K562 (cell line): ENCODE results near the gene MAP3K2. TPM values are rescaled to one million over a fixed set of nuclear protein-coding genes. Genes with fewer than 3 reads are reported as not detected.

ENCODE experiments used
- ATAC-seq: fragments of 200-7000 bp; cut with Tn5 transposase; 3 replicates; pipeline ENCODE4 v1.9.1; 2020; ENCODE audit warnings: moderate library complexity
- BruUV-seq: library from RNA; stranded (reverse); fragments of 400-500 nt; replicated peaks from 2 replicates; lab custom pipeline; 2021; lab: Mats Ljungman, UMichigan
- CTCF ChIA-PET: fragments of 300-600 bp; formaldehyde crosslinking; extraction: SDS; loops from one replicate; lab custom pipeline; 2021; ENCODE audit warnings: low intra/inter-chr PET ratio; lab: Yijun Ruan, JAX
- POLR2A ChIA-PET: fragments of 300-600, 350-650 bp; sonication (Branson Sonifier 250); formaldehyde crosslinking; extraction: SDS; loops from one replicate; lab custom pipeline; 2021; ENCODE audit warnings: antibody characterized with exemption, inconsistent platforms; lab: Yijun Ruan, JAX
- DNase-seq, 4 experiments: peaks; one replicate each; pipeline versions ENCODE4 v3.0.0 to v3.0.0-alpha.2; 2011 to 2018; ENCODE audit warnings: low spot score in 3 of 4, mixed read lengths in 3 of 4; ENCODE audit errors: extremely low read depth in 1 of 4
- FAIRE-seq: peaks from 2 replicates; lab custom pipeline; 2011; peaks lifted over from hg19 to GRCh38; lab: Jason Lieb, UNC
- H2AFZ ChIP-seq: 2 replicates; pipeline ENCODE4 v1.6.0; 2011; ENCODE audit warnings: low read depth, low read length, control low read depth, inconsistent platforms
- H3K27ac ChIP-seq: fragments of 200-600 bp; 3 replicates; pipeline ENCODE4 v1.8.0; 2011; ENCODE audit warnings: low read depth, mild to moderate bottlenecking, control low read depth, inconsistent platforms, low read length, moderate library complexity, mixed read lengths; ENCODE audit errors: extremely low read depth
- H3K27me3 ChIP-seq, 2 experiments: fragments of 300-600 bp in 1 of 2; 2 replicates in 1 of 2; 3 replicates in 1 of 2; pipeline versions ENCODE4 v1.6.0 to v1.8.0; 2011; ENCODE audit warnings: inconsistent platforms in 2 of 2, low read length in 2 of 2, mild to moderate bottlenecking in 1 of 2, mixed read lengths in 1 of 2, moderate library complexity in 1 of 2; ENCODE audit not compliant: control insufficient read depth in 2 of 2, insufficient read depth in 2 of 2
- H3K36me3 ChIP-seq: fragments of 300-600 bp; 3 replicates; pipeline ENCODE4 v1.8.0; 2011; ENCODE audit warnings: mild to moderate bottlenecking, low read length, inconsistent platforms; ENCODE audit not compliant: control insufficient read depth, insufficient read depth
- H3K4me1 ChIP-seq, 2 experiments: fragments of 200-600 bp in 1 of 2; replicated peaks in 1 of 2; 2 replicates in 1 of 2; 3 replicates in 1 of 2; pipeline versions ENCODE4 v1.5.1 to v1.8.0; 2011; ENCODE audit warnings: inconsistent platforms in 2 of 2, low read length in 2 of 2, mild to moderate bottlenecking in 1 of 2, mixed read lengths in 1 of 2, moderate library complexity in 1 of 2; ENCODE audit not compliant: control insufficient read depth in 2 of 2, insufficient read depth in 2 of 2
- H3K4me2 ChIP-seq: 2 replicates; pipeline ENCODE4 v1.6.1; 2011; ENCODE audit warnings: low read length, control low read depth, inconsistent platforms, mixed read lengths; ENCODE audit not compliant: insufficient read depth
- H3K4me3 ChIP-seq: fragments of 200-600 bp; sonication (generic), shearing (Covaris generic); 2 replicates; pipeline ENCODE4 v1.5.1; 2016; ENCODE audit warnings: control low read depth, inconsistent platforms
- H3K79me2 ChIP-seq: fragments of 200-600 bp; 3 replicates; pipeline ENCODE4 v1.8.0; 2011; ENCODE audit warnings: low read length, inconsistent platforms; ENCODE audit not compliant: control insufficient read depth, insufficient read depth
- H3K9ac ChIP-seq, 2 experiments: 2 replicates each; pipeline versions ENCODE4 v1.6.0 to v1.6.1; 2011; ENCODE audit warnings: low read depth in 2 of 2, low read length in 2 of 2, control low read depth in 1 of 2, inconsistent platforms in 1 of 2, mild to moderate bottlenecking in 1 of 2, mixed read lengths in 1 of 2; ENCODE audit not compliant: insufficient read depth in 1 of 2
- H3K9me1 ChIP-seq: one replicate; pipeline ENCODE4 v1.6.0; 2011; ENCODE audit warnings: inconsistent platforms, mild to moderate bottlenecking, low read length, moderate library complexity; ENCODE audit not compliant: control insufficient read depth, insufficient read depth
- H3K9me3 ChIP-seq: replicated peaks from 2 replicates; pipeline ENCODE4 v1.5.1; 2011; ENCODE audit warnings: low read depth, low read length, inconsistent platforms; ENCODE audit not compliant: control insufficient read depth, insufficient read depth
- H4K20me1 ChIP-seq: replicated peaks from 2 replicates; pipeline ENCODE4 v1.6.1; 2011; ENCODE audit warnings: low read length, inconsistent platforms, mixed read lengths; ENCODE audit not compliant: control insufficient read depth, insufficient read depth
- C11orf30 ChIP-seq: fragments of 450-650 bp; IDR thresholded peaks from 2 replicates; pipeline ENCODE4 v1.6.1; 2016; ENCODE audit warnings: low read depth, mild to moderate bottlenecking
- CEBPZ ChIP-seq: fragments of 150-350 bp; IDR thresholded peaks from 2 replicates; pipeline ENCODE4 v1.6.1; 2014; ENCODE audit warnings: low read depth, mild to moderate bottlenecking, low read length, borderline replicate concordance
- CHD1 ChIP-seq: fragments of 200-600 bp; sonication (generic); IDR thresholded peaks from one replicate; pipeline ENCODE4 v1.6.1; 2012; ENCODE audit warnings: mild to moderate bottlenecking, moderate library complexity, low read length, inconsistent platforms
- ELF4 ChIP-seq: fragments of 450-650 bp; formaldehyde crosslinking; IDR thresholded peaks from 2 replicates; pipeline ENCODE4 v1.4.0; 2022; ENCODE audit warnings: missing genetic modification characterization
- GABPA ChIP-seq: fragments of 200-800 bp; sonication (Bioruptor generic); conservative IDR thresholded peaks from 2 replicates; pipeline ENCODE4 v1.6.1; 2016; ENCODE audit warnings: low read depth, missing genetic modification characterization, missing compliant biosample characterization
- HDAC6 ChIP-seq: IDR thresholded peaks from 2 replicates; pipeline ENCODE4 v1.6.1; 2012; ENCODE audit warnings: low read depth, mild to moderate bottlenecking, control low read depth, inconsistent platforms, low read length, moderate library complexity
- NBN ChIP-seq: fragments of 450-650 bp; IDR thresholded peaks from 2 replicates; pipeline ENCODE4 v1.6.1; 2016; ENCODE audit warnings: low read depth, mild to moderate bottlenecking
- SMC3 ChIP-seq: conservative IDR thresholded peaks from 2 replicates; pipeline ENCODE4 v1.6.1; 2011; ENCODE audit warnings: low read depth, low read length, improper control_type of control experiment; ENCODE audit not compliant: insufficient read depth
- YY1 ChIP-seq, 3 experiments: IDR thresholded peaks; 2 replicates each; pipeline ENCODE4 v1.6.1; 2011; ENCODE audit warnings: low read length in 2 of 3, mild to moderate bottlenecking in 2 of 3, moderate library complexity in 2 of 3, borderline replicate concordance in 1 of 3, control low read depth in 1 of 3, low read depth in 1 of 3; ENCODE audit not compliant: insufficient read depth in 3 of 3, insufficient replicate concordance in 2 of 3, control insufficient read depth in 1 of 3, insufficient read length in 1 of 3; ENCODE audit errors: extremely low read depth in 1 of 3
- ZNF766 ChIP-seq: fragments of 200-800 bp; sonication (Bioruptor generic); conservative IDR thresholded peaks from 2 replicates; pipeline ENCODE4 v1.6.1; 2016; ENCODE audit warnings: missing genetic modification characterization, missing compliant biosample characterization
- WGBS: fragments of 100-300 bp; shearing (Covaris generic); methylation state at CpG from one replicate; pipeline ENCODE4 v1.1.6; 2016; ENCODE audit warnings: low coverage, mixed read lengths; ENCODE audit not compliant: insufficient coverage; ENCODE audit errors: missing lambda C conversion rate; 5-methylcytosine and 5-hydroxymethylcytosine counted together
- in situ Hi-C: fragments of 300-500 bp; cut with MboI; formaldehyde crosslinking; loops from 4 replicates; pipeline ENCODE4 v1.15.0; 2018; ENCODE audit warnings: inconsistent platforms, mixed read lengths
- intact Hi-C: fragments of 100-400 bp; cut with micrococcal nuclease; formaldehyde crosslinking; loops from 2 replicates; pipeline ENCODE4 v1.14.2; 2022
- polyA plus RNA-seq, 8 experiments: library from polyadenylated mRNA; depleted of rRNA in 4 of 8; stranded (reverse) in 5 of 8; unstranded in 3 of 8; fragments of >200 nt; fragmentation: Nextera tagmentation in 2 of 8; fragmentation: Illumina TruSeq in 1 of 8; extraction: Ambion mirVana in 2 of 8; extraction: Trizol in 1 of 8; gene quantifications; 2 replicates each; pipeline versions ENCODE4 v1.2.1 to v1.2.3, GENCODE V29; 2011 to 2014; ENCODE audit warnings: inconsistent platforms in 1 of 8, missing spikeins in 1 of 8
- total RNA-seq, 7 experiments: library from RNA; depleted of rRNA in 6 of 7; stranded (reverse); fragments of >200 nt in 6 of 7; fragmentation: Illumina TruSeq in 2 of 7; extraction: Trizol in 2 of 7; gene quantifications; 2 replicates each; pipeline versions ENCODE4 v1.2.1 to v1.2.3, GENCODE V29; 2011 to 2021; ENCODE audit warnings: low replicate concordance in 1 of 7
- TF ChIP-seq, protein P1 (sequence below): fragments of 250-450 bp; sonication (Bioruptor Pico); IDR thresholded peaks from 2 replicates; pipeline ENCODE4 v1.5.0; 2021; ENCODE audit warnings: mild to moderate bottlenecking, moderate library complexity

Gene MAP3K2
- total and polyA plus RNA-seq, 9 of the 15 experiments (the other 6 are each of a cell fraction or from before 2014, with no cell fraction given): 1.2 to 14.2 (median 5.7) TPM

DNA sequence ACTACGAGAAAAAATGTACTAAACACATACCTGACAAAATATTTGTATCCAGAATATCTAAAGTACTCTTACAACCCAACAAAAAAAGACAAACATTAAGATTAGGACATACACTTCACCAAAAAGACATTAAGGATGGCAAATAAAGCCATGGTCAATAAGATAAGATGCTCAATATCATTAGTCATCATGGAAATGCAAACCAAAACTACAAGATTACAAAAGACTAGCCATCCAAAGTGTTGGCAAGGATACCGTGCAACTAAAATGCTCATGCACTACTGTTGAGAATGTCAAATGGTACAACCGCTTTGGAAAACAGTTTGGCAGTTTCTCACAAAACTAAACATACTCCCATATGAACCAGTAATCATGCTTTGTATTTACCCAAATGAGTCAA is 29.7 kb downstream of the MAP3K2 start:
- POLR2A ChIA-PET: no interaction called here
- H3K27ac ChIP-seq: no peak overlapping the region
- no peak for DNase-seq
- in situ Hi-C loops: no loop called here
- H3K9me1 ChIP-seq: no peaks in the 10 kb centered on the region
- no peak for FAIRE-seq
- peaks cover 36% of the 10 kb centered on the region for H3K79me2 ChIP-seq
- no peak overlapping the region for H3K9ac ChIP-seq
- H3K27me3 ChIP-seq: no peaks in the 10 kb centered on the region
- no peak overlapping the region for H3K4me2 ChIP-seq
- H3K9me3 ChIP-seq: no peaks in the 10 kb centered on the region
- no peaks in the 10 kb centered on the region for H3K36me3 ChIP-seq
- CTCF ChIA-PET: no interaction called here
- peaks cover 0 to 5% of the 10 kb centered on the region in 2 experiments; a peak in 2 of 5 replicates for H3K4me1 ChIP-seq
- H2AFZ ChIP-seq: no peak overlapping the region
- no TSS peak for BruUV-seq
- intact Hi-C loops: no loop called here
- 44% methylated on average over 3 of the region's 3 CpGs for WGBS
- ATAC-seq: no peak
- no peaks in the 10 kb centered on the region for H4K20me1 ChIP-seq
- no peak overlapping the region for H3K4me3 ChIP-seq
- TF ChIP-seq, protein P1, sequence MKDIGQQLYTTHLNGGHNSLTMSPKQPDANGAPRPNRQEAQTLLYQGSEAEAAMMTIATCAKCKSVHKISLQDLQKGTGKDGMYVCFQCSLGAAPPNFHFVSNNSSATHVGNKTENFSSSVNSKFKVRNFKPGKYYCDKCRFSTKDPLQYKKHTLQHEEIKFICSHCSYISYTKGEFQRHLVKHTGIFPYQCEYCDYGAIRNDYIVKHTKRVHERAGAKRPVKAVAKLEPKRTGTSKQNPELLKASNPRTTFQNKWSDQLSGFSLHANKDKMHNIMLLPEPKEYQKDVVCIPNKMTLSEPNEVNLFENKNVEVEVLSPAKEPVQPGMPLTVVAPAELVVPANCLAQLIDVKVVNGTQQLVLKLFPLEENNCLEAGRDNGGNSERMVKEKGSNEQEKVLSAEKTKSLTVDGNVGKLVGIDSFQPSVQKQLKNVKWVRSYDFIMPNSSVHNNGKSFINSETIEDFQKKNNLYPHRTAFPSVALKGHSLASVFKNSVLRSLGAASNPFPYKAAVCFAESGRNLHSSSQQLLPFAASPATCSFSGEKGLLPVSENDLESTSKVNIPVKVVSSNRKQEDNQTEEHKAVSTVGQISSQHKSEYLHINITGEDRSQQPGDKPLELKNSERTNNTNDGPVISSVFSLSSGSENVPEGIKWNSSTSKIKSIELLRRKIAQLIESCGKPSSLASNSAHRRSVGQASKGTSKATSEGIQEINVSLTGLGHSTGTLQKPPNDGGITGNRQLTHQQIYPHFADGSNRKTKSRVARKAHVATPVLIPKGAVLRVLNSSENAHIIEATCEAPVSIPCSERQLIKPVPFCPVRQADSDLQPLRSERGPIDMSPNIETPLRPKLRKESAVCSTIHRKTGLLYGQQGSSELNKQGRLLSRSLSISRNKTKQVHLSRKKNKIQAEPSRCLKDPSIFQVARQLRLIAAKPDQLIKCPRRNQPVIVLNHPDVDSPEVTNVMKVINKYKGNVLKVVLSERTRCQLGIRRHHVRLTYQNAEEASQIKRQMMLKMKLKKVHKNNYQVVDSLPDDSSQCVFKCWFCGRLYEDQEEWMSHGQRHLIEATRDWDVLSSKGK: no peak
- TF ChIP-seq GABPA (tag) (no peak), C11orf30 (no peak), SMC3 (no peak), NBN (no peak), CEBPZ (no peak), ZNF766 (CRISPR knock-in tag) (no peak), ELF4 (no peak), YY1 (IDR thresholded peaks at IDR 0.05; ENCODE audit: borderline replicate concordance in 1 of 3, control insufficient read depth in 1 of 3, extremely low read depth in 1 of 3, insufficient read depth in 3 of 3, insufficient read length in 1 of 3, insufficient replicate concordance in 2 of 3, low read depth in 1 of 3, low read length in 2 of 3) (no peak), CHD1 (no peak), HDAC6 (no peak)
